Fibroblast of lung (primary cell): Measurements from ENCODE around the gene CDH4. TPM values are rescaled to one million over a fixed set of nuclear protein-coding genes. Genes with fewer than 3 reads are reported as not detected.
A peak's percentile ranks its signal among the peaks of the same experiment; 100 is the strongest.

Experiments used
- DNase-seq, 2 donors: peaks; one replicate each; pipeline versions ENCODE4 v3.0.0 to v3.0.0-alpha.2; 2010; ENCODE audit warnings: low read depth in 2 of 2
- H2AFZ ChIP-seq: 2 replicates; pipeline ENCODE4 v1.5.1; 2012; ENCODE audit warnings: low read length, control low read depth, inconsistent platforms
- H3K27ac ChIP-seq: 2 replicates; pipeline ENCODE4 v1.5.1; 2011; ENCODE audit warnings: low read length, control low read depth; ENCODE audit not compliant: insufficient read depth
- H3K27me3 ChIP-seq: 2 replicates; pipeline ENCODE4 v1.5.1; 2011; ENCODE audit warnings: mild to moderate bottlenecking, low read length; ENCODE audit not compliant: control insufficient read depth, insufficient read depth
- H3K36me3 ChIP-seq: 2 replicates; pipeline ENCODE4 v1.5.1; 2011; ENCODE audit warnings: low read length; ENCODE audit not compliant: control insufficient read depth, insufficient read depth
- H3K4me1 ChIP-seq: 2 replicates; pipeline ENCODE4 v1.5.1; 2011; ENCODE audit warnings: low read length; ENCODE audit not compliant: control insufficient read depth, insufficient read depth; ENCODE audit errors: extremely low read depth
- H3K4me2 ChIP-seq: 2 replicates; pipeline ENCODE4 v1.5.1; 2011; ENCODE audit warnings: low read length, control low read depth; ENCODE audit not compliant: insufficient read depth; ENCODE audit errors: extremely low read depth
- H3K4me3 ChIP-seq, 4 experiments: fragments of 200-600 bp in 1 of 4; sonication (generic) in 1 of 4; replicated peaks in 1 of 4; 2 replicates each; pipeline ENCODE4 v1.5.1; 2011 to 2016; ENCODE audit warnings: low read length in 4 of 4, low read depth in 3 of 4, mild to moderate bottlenecking in 3 of 4, control low read depth in 2 of 4, inconsistent platforms in 1 of 4, mixed read lengths in 1 of 4; ENCODE audit not compliant: insufficient read depth in 1 of 4; ENCODE audit errors: control extremely low read depth in 1 of 4
- H3K79me2 ChIP-seq: 2 replicates; pipeline ENCODE4 v1.5.1; 2012; ENCODE audit warnings: mild to moderate bottlenecking, low read length, inconsistent platforms; ENCODE audit not compliant: control insufficient read depth, insufficient read depth
- H3K9ac ChIP-seq: 2 replicates; pipeline ENCODE4 v1.5.1; 2011; ENCODE audit warnings: mild to moderate bottlenecking, low read length, control low read depth; ENCODE audit not compliant: insufficient read depth
- H3K9me3 ChIP-seq: 2 replicates; pipeline ENCODE4 v1.5.1; 2012; ENCODE audit warnings: low read depth, low read length; ENCODE audit not compliant: control insufficient read depth, insufficient read depth
- H4K20me1 ChIP-seq: 2 replicates; pipeline ENCODE4 v1.5.1; 2011; ENCODE audit warnings: low read length; ENCODE audit not compliant: control insufficient read depth, insufficient read depth; ENCODE audit errors: extremely low read depth
- CTCF ChIP-seq, 2 donors: IDR thresholded peaks in 1 of 2; conservative IDR thresholded peaks in 1 of 2; 1 replicate in 1 of 2; 2 replicates in 1 of 2; pipeline ENCODE4 v1.5.1; 2011 to 2012; ENCODE audit warnings: low read length in 2 of 2, control low read depth in 1 of 2, inconsistent platforms in 1 of 2, low read depth in 1 of 2, mild to moderate bottlenecking in 1 of 2
- EZH2 ChIP-seq: IDR thresholded peaks from 2 replicates; pipeline ENCODE4 v1.5.1; 2012; ENCODE audit warnings: low read length, control low read depth, mild to moderate bottlenecking; ENCODE audit errors: missing control alignments
- polyA plus RNA-seq, 2 donors: library from polyadenylated mRNA; depleted of rRNA in 1 of 2; stranded (reverse) in 1 of 2; unstranded in 1 of 2; fragments of >200 nt; gene quantifications; 2 replicates each; pipeline ENCODE4 v1.2.1, GENCODE V29; 2011 to 2012; ENCODE audit warnings: missing spikeins in 1 of 2
- total RNA-seq: library from RNA; depleted of rRNA; stranded (reverse); fragments of >200 nt; gene quantifications from 2 replicates; pipeline ENCODE4 v1.2.1, GENCODE V29; 2014

The CDH4 gene
- total and polyA plus RNA-seq, 2 donors (not counting 1 experiment from before 2014, with no cell fraction given), result 4.8 to 6.8 TPM

- H3K36me3 ChIP-seq, result no peaks in the 10 kb centered on the region
These were observed 139.9 kb downstream of the CDH4 start for GRCh38 chr20:61391812-61392520.

GRCh38 chr20:61394088-61394799, 142.2 kb downstream of the CDH4 start:
- H3K9me3 ChIP-seq, result no peaks in the 10 kb centered on the region
- no peaks in the 10 kb centered on the region for H3K79me2 ChIP-seq
- H4K20me1 ChIP-seq, result no peaks in the 10 kb centered on the region
- DNase-seq, result no peak
- no peaks in the 10 kb centered on the region for H3K27me3 ChIP-seq
- TF ChIP-seq EZH2, result no peak
- no peak for TF ChIP-seq CTCF (conservative IDR thresholded peaks at IDR 0.05 in 1 of 2, IDR thresholded peaks at IDR 0.05 in 1 of 2; ENCODE audit: low read depth in 1 of 2, low read length in 2 of 2)
- H3K4me2 ChIP-seq, result no peak overlapping the region
- no peak overlapping the region for H3K4me3 ChIP-seq
- H3K4me1 ChIP-seq, result no peaks in the 10 kb centered on the region
- H3K36me3 ChIP-seq, result no peaks in the 10 kb centered on the region
- no peak overlapping the region for H3K9ac ChIP-seq
- no peak overlapping the region for H2AFZ ChIP-seq
- H3K27ac ChIP-seq, result no peak overlapping the region

More at GRCh38 chr20:61391812-61392520, 139.9 kb downstream of the CDH4 start:
- Histone ChIP-seq H3K4me2 (no peak overlapping the region), H3K79me2 (no peaks in the 10 kb centered on the region), H3K27me3 (no peaks in the 10 kb centered on the region), H3K9ac (no peak overlapping the region), H3K27ac (no peak overlapping the region), H3K4me3 (no peak overlapping the region), H2AFZ (no peak overlapping the region), H4K20me1 (no peaks in the 10 kb centered on the region), H3K9me3 (no peaks in the 10 kb centered on the region), H3K4me1 (peaks cover 6% of the 10 kb centered on the region)
- no peak for TF ChIP-seq CTCF (conservative IDR thresholded peaks at IDR 0.05 in 1 of 2, IDR thresholded peaks at IDR 0.05 in 1 of 2; ENCODE audit: low read depth in 1 of 2, low read length in 2 of 2)
- DNase-seq, result peak in 1 of 2 donors; percentile 32

GRCh38 chr20:61396262-61396848, 144.3 kb downstream of the CDH4 start:
- Histone ChIP-seq H4K20me1 (no peaks in the 10 kb centered on the region), H3K27ac (no peak overlapping the region), H3K4me3 (no peak overlapping the region), H3K27me3 (no peaks in the 10 kb centered on the region), H3K9me3 (no peaks in the 10 kb centered on the region), H3K9ac (no peak overlapping the region), H3K4me2 (no peak overlapping the region), H3K79me2 (no peaks in the 10 kb centered on the region), H3K36me3 (no peaks in the 10 kb centered on the region), H3K4me1 (no peaks in the 10 kb centered on the region), H2AFZ (no peak overlapping the region)
- no peak for DNase-seq
- TF ChIP-seq CTCF (conservative IDR thresholded peaks at IDR 0.05 in 1 of 2, IDR thresholded peaks at IDR 0.05 in 1 of 2; ENCODE audit: low read depth in 1 of 2, low read length in 2 of 2), result no peak
- TF ChIP-seq EZH2, result no peak
